CD4-positive, alpha-beta T cell treated with Interleukin-4 for 1 hour (primary cell): Measurements from ENCODE around the gene APCDD1.

Source experiments
- DNase-seq, 2 donors: peaks; one replicate each; pipeline ENCODE4 v3.0.0-alpha.2; 2020 to 2022

The APCDD1 gene

GRCh38 chr18:10436160-10436559, 18.3 kb upstream of the APCDD1 start:
- DNase-seq: no peak

- DNase-seq: no peak
Measured at GRCh38 chr18:10437837-10438236, 16.6 kb upstream of the APCDD1 start.

- no peak for DNase-seq
Measured at GRCh38 chr18:10439898-10440297, 14.5 kb upstream of the APCDD1 start.

- DNase-seq: no peak
Measured at GRCh38 chr18:10440884-10441283, 13.6 kb upstream of the APCDD1 start.

GRCh38 chr18:10441472-10441871, 13.0 kb upstream of the APCDD1 start:
- DNase-seq: no peak

- DNase-seq: no peak
Measured at GRCh38 chr18:10442551-10442971, 11.9 kb upstream of the APCDD1 start.

- DNase-seq: no peak
Measured at GRCh38 chr18:10443001-10443400, 11.4 kb upstream of the APCDD1 start.

GRCh38 chr18:10444314-10445006, 10.0 kb upstream of the APCDD1 start:
- no peak for DNase-seq

GRCh38 chr18:10449396-10449795, 5.0 kb upstream of the APCDD1 start:
- DNase-seq: no peak

GRCh38 chr18:10450986-10451385, 3.4 kb upstream of the APCDD1 start:
- no peak for DNase-seq

- DNase-seq: no peak
Measured at GRCh38 chr18:10453261-10453805, 1.1 kb upstream of the APCDD1 start.

- no peak for DNase-seq
Measured at GRCh38 chr18:10454681-10455557, 484 bp downstream of the APCDD1 start.

- no peak for DNase-seq
Measured at GRCh38 chr18:10455726-10456453, 1.5 kb downstream of the APCDD1 start.

GRCh38 chr18:10456718-10457117, 2.3 kb downstream of the APCDD1 start:
- DNase-seq: no peak

- DNase-seq: no peak
Measured at GRCh38 chr18:10457128-10457527, 2.7 kb downstream of the APCDD1 start.

GRCh38 chr18:10457767-10458166, 3.3 kb downstream of the APCDD1 start:
- DNase-seq: no peak

- DNase-seq: no peak
Measured at GRCh38 chr18:10458691-10459090, 4.3 kb downstream of the APCDD1 start.

GRCh38 chr18:10459587-10459986, 5.2 kb downstream of the APCDD1 start:
- DNase-seq: no peak

- no peak for DNase-seq
Measured at GRCh38 chr18:10460414-10461018, 6.1 kb downstream of the APCDD1 start.

GRCh38 chr18:10461989-10462388, 7.6 kb downstream of the APCDD1 start:
- no peak for DNase-seq

GRCh38 chr18:10462597-10462996, 8.2 kb downstream of the APCDD1 start:
- no peak for DNase-seq

- DNase-seq: no peak
Measured at GRCh38 chr18:10463096-10463495, 8.7 kb downstream of the APCDD1 start.

- no peak for DNase-seq
Measured at GRCh38 chr18:10463741-10464140, 9.3 kb downstream of the APCDD1 start.
